HepG2 (cell line): Measurements from ENCODE around the gene EDAR. TPM values are rescaled to one million over a fixed set of nuclear protein-coding genes. Genes with fewer than 3 reads are reported as not detected.

Source experiments
- ATAC-seq: fragments of 200-7000 bp; cut with Tn5 transposase; 3 replicates; pipeline ENCODE4 v1.9.1; 2020; ENCODE audit warnings: mild to moderate bottlenecking, moderate library complexity
- BruUV-seq: library from RNA; stranded (reverse); fragments of 400-500 nt; replicated peaks from 2 replicates; lab custom pipeline; 2021; lab: Mats Ljungman, UMichigan
- CTCF ChIA-PET: fragments of 300-600 bp; formaldehyde crosslinking; extraction: SDS; loops from one replicate; lab custom pipeline; 2021; ENCODE audit warnings: low total read pairs, inconsistent platforms, low intra/inter-chr PET ratio; lab: Yijun Ruan, JAX
- POLR2A ChIA-PET: fragments of 350-600 bp; sonication (Branson Sonifier 250); formaldehyde crosslinking; loops from one replicate; lab custom pipeline; 2020; ENCODE audit warnings: antibody characterized with exemption, inconsistent platforms; lab: Yijun Ruan, JAX
- DNase-seq: peaks from one replicate; pipeline ENCODE4 v3.0.0-alpha.2; 2015; ENCODE audit warnings: low spot score
- FAIRE-seq: peaks from 3 replicates; lab custom pipeline; 2011; peaks lifted over from hg19 to GRCh38; lab: Jason Lieb, UNC
- H2AFZ ChIP-seq: one replicate; pipeline ENCODE4 v1.6.1; 2011; ENCODE audit warnings: low read length, inconsistent platforms
- H3K27ac ChIP-seq: fragments of 300-600 bp; 3 replicates; pipeline ENCODE4 v1.8.0; 2011; ENCODE audit warnings: mixed run types, mild to moderate bottlenecking, mixed read lengths, low read length, inconsistent platforms; ENCODE audit not compliant: insufficient read depth; ENCODE audit errors: extremely low read length
- H3K27me3 ChIP-seq, 2 experiments: fragments of 200-600 bp in 1 of 2; 2 replicates in 1 of 2; 3 replicates in 1 of 2; pipeline versions ENCODE4 v1.6.0 to v1.8.0; 2011; ENCODE audit warnings: low read length in 2 of 2, mild to moderate bottlenecking in 2 of 2, moderate library complexity in 2 of 2, inconsistent platforms in 1 of 2; ENCODE audit not compliant: insufficient read depth in 2 of 2, control insufficient read depth in 1 of 2
- H3K36me3 ChIP-seq, 2 experiments: fragments of 200-600 bp in 1 of 2; replicated peaks in 1 of 2; 2 replicates in 1 of 2; 3 replicates in 1 of 2; pipeline versions ENCODE4 v1.5.1 to v1.8.0; 2011; ENCODE audit warnings: low read length in 2 of 2, inconsistent platforms in 1 of 2; ENCODE audit not compliant: insufficient read depth in 2 of 2, control insufficient read depth in 1 of 2
- H3K4me1 ChIP-seq: 2 replicates; pipeline ENCODE4 v1.5.1; 2012; ENCODE audit warnings: low read length, inconsistent platforms; ENCODE audit not compliant: insufficient read depth
- H3K4me2 ChIP-seq: 2 replicates; pipeline ENCODE4 v1.6.0; 2011; ENCODE audit warnings: low read depth, low read length, inconsistent platforms
- H3K4me3 ChIP-seq, 3 experiments: fragments of 200-600 bp in 1 of 3; sonication (generic), shearing (Covaris generic) in 1 of 3; replicated peaks in 1 of 3; 2 replicates each; pipeline ENCODE4 v1.5.1; 2011 to 2016; ENCODE audit warnings: low read length in 3 of 3, inconsistent platforms in 2 of 3, low read depth in 2 of 3, mild to moderate bottlenecking in 2 of 3, control low read depth in 1 of 3, mixed read lengths in 1 of 3; ENCODE audit not compliant: insufficient read depth in 1 of 3
- H3K79me2 ChIP-seq: one replicate; pipeline ENCODE4 v1.6.1; 2011; ENCODE audit warnings: low read length, inconsistent platforms; ENCODE audit not compliant: insufficient read depth
- H3K9ac ChIP-seq: 2 replicates; pipeline ENCODE4 v1.6.0; 2011; ENCODE audit warnings: mild to moderate bottlenecking, low read depth, low read length, inconsistent platforms; ENCODE audit not compliant: insufficient read depth
- H3K9me3 ChIP-seq: 2 replicates; pipeline ENCODE4 v1.5.1; 2012; ENCODE audit warnings: mild to moderate bottlenecking, low read length
- H4K20me1 ChIP-seq: 2 replicates; pipeline ENCODE4 v1.6.0; 2011; ENCODE audit warnings: inconsistent platforms, mild to moderate bottlenecking, low read length, moderate library complexity; ENCODE audit not compliant: insufficient read depth
- ZBED4 ChIP-seq: sonication (generic); formaldehyde crosslinking; IDR thresholded peaks from 2 replicates; pipeline ENCODE4 v1.4.0; 2020; ENCODE audit warnings: missing genetic modification reagents, borderline replicate concordance
- WGBS: methylation state at CpG from one replicate; pipeline ENCODE4 v1.1.6; 2017; ENCODE audit warnings: low lambda C conversion rate; 5-methylcytosine and 5-hydroxymethylcytosine counted together
- in situ Hi-C: cut with HindIII; loops from 2 replicates; pipeline ENCODE4 v1.10.0; 2017; ENCODE audit warnings: low pct_unique_long_range_greater_than_20kb; ENCODE audit not compliant: extremely low pct_ligation_motif_present
- intact Hi-C: fragments of 100-400 bp; cut with micrococcal nuclease; formaldehyde crosslinking; loops from one replicate; pipeline ENCODE4 v1.10.0; 2022; ENCODE audit not compliant: unreplicated experiment
- polyA plus RNA-seq, 8 experiments: library from polyadenylated mRNA; depleted of rRNA in 3 of 8; stranded (reverse) in 7 of 8; unstranded in 1 of 8; fragments of >200 nt; fragmentation: Illumina TruSeq in 4 of 8; extraction: Trizol in 4 of 8; gene quantifications; 2 replicates each; pipeline versions ENCODE4 v1.2.1 to v1.2.3, GENCODE V29; 2011 to 2016; ENCODE audit warnings: low read depth in 4 of 8, missing spikeins in 1 of 8, mixed read lengths in 1 of 8; ENCODE audit not compliant: insufficient read depth in 1 of 8
- total RNA-seq, 5 experiments: library from RNA; depleted of rRNA; stranded (reverse); fragments of >200 nt; fragmentation: Illumina TruSeq; extraction: Trizol; gene quantifications; 2 replicates each; pipeline ENCODE4 v1.2.3, GENCODE V29; 2016; ENCODE audit warnings: low read depth in 1 of 5

EDAR gene
- total and polyA plus RNA-seq, 2 of the 13 experiments (the other 11 are each of a cell fraction or from before 2014, with no cell fraction given) = not detected

DNA sequence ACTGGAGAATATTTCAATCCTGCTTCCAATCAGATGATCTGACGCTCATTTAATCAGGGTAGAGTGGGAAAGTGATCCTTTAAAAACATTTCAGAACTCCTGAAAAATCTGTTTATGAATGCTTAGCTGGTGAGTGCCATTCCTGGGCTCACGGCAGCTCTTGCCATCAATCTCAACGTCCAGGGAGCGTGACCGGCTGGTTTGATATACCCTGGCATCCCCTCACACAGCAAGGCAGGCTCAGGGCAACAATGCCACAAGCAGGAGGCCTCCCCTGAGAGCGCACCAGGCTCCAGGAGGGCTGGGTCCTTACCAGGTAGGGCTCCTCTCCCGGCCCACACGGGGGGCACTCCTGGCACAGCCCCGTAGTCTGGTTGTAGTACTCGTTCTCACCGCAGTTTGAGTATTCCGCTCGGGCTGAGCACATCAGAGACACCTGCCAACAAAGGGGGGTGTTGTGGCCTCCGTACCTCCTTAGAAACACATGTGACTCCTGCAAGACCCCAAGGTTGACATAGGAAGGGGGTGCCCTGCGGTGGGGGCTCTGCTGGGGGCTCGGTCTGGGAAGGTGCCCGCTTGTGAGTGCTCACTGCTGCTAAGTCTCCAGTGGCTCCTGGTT lies 59.1 kb downstream of the EDAR start:
- Histone ChIP-seq H4K20me1 (no peaks in the 10 kb centered on the region), H3K9me3 (no peaks in the 10 kb centered on the region), H3K27ac (no peak overlapping the region), H3K79me2 (no peaks in the 10 kb centered on the region), H3K4me3 (no peak overlapping the region), H3K36me3 (no peaks in the 10 kb centered on the region), H3K4me2 (no peak overlapping the region), H3K9ac (no peak overlapping the region), H3K4me1 (no peaks in the 10 kb centered on the region), H2AFZ (no peak overlapping the region), H3K27me3 (peaks cover 3 to 55% of the 10 kb centered on the region in 2 experiments; a peak in 4 of 5 replicates)
- CTCF ChIA-PET = no interaction called here
- TF ChIP-seq ZBED4 (CRISPR knock-in tag) = no peak
- in situ Hi-C loops (loop anchor here (5.0 kb wide), 1 partner anchor 57 kb away; the partner anchor contains the start of gene EDAR), intact Hi-C loops (no loop called here)
- BruUV-seq = no TSS peak
- DNase-seq = no peak
- no peak for FAIRE-seq
- ATAC-seq = no peak
- POLR2A ChIA-PET = interaction anchor here (0.5 kb wide), 1 partner anchor 33 kb away, joined by 5 read pairs; no protein-coding TSS in a partner anchor
- WGBS = 62% methylated on average over 11 of the region's 17 CpGs
